Astrocyte (in vitro differentiated cells and primary cell): ENCODE results near the gene PLPP3.

Experiments
- CTCF ChIP-seq: IDR thresholded peaks from 2 replicates; pipeline ENCODE4 v1.5.1; 2011; ENCODE audit warnings: low read depth, mild to moderate bottlenecking, inconsistent platforms, low read length, moderate library complexity; ENCODE audit not compliant: insufficient read depth
- EZH2 ChIP-seq: IDR thresholded peaks from 2 replicates; pipeline ENCODE4 v1.6.1; 2012; ENCODE audit warnings: mild to moderate bottlenecking, low read length, inconsistent platforms; ENCODE audit not compliant: insufficient read depth

- TF ChIP-seq CTCF = no peak
- no peak for TF ChIP-seq EZH2
These were observed 27.7 kb downstream of the PLPP3 start for GRCh38 chr1:56551691-56552090.
